HG03108 (cell line): ENCODE results near the gene PDE8A.

Source experiments
- ATAC-seq: cut with Tn5 transposase; IDR thresholded peaks from one replicate; pipeline ENCODE4 v1.9.1; 2021; ENCODE audit warnings: moderate library complexity; ENCODE audit not compliant: unreplicated experiment

The PDE8A gene

DNA sequence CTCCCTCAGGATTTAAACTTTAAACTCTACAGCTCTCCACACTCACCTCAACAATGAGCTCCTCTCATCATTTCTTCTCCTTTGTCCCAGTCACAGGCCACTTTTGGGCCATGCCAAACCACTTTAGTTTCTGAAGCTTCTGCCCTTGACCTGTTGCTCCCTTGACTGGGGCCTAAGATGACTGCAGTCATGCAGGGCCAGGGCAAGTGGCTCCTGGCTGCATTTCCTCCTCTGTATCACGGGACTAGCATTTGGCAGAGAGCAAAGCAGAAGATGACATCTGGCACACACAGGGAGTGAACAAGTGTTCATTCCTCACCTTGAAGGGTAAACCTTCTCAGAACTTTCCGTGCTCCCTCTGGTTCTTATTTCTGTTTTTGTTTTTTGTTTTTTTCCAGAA, 136.9 kb downstream of the PDE8A start:
- ATAC-seq: no peak

DNA sequence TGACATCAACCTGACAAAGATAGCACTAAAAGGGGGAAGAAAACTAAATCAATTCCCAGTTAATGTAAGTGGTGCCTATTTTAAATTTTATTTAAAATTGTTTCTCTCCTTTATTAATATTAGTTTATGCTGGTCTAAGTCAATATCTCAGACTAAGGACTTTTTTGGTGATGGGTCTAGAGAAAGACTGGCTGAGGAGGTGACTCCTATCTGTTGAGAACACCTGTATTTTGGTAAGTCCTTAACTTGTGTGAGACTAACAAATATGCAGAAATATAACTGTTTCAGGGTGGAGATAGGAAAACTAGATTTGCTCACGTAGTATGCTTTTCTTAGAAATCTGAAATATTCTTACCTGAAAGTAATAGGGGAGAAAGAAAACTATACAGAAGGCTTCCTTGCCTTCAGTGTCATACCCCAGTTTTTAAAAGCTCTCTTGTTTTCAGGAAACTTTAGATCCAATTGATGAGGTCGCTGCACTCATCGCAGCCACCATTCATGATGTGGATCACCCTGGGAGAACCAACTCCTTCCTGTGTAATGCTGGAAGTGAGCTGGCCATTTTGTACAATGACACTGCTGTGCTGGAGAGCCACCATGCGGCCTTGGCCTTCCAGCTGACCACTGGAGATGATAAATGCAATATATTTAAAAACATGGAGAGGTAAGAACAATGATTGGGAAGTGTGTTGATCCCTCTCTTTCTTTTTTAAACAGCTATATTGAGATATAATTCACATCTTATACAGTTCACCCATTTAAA, 138.9 kb downstream of the PDE8A start:
- no peak for ATAC-seq

GRCh38 chr15:85124173-85124572, 142.5 kb downstream of the PDE8A start:
- no peak for ATAC-seq

DNA sequence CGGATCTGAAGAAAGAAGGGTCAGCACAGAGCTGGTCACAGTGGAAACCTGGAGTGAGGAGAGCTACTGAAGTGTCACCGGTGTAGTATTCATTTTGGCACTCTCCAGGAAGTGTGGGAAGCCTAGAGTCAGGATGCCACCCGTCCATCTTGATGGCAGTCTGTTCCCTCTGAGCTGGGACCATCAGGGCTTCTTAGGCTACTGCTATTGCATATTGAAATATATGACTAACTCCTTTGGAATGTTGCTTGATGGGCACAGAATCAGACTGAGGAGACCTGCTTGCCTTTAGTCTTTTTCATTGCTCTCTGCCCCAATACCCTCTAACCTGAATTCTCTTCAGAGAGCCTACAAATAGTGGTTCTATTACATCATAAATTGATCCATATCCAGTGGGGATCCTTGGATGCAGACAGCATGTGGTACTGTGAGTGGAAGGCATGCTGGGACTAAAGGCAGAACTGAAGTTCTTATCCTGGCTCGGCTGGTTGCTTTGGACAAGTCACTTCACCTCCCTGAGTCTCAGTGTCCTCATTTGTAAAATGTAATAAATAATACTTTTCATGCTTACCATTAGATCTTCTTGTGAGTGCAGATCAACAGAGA, 143.5 kb downstream of the PDE8A start:
- ATAC-seq: no peak

- ATAC-seq: no peak
Measured at GRCh38 chr15:85128621-85129020, 147.0 kb downstream of the PDE8A start.

DNA sequence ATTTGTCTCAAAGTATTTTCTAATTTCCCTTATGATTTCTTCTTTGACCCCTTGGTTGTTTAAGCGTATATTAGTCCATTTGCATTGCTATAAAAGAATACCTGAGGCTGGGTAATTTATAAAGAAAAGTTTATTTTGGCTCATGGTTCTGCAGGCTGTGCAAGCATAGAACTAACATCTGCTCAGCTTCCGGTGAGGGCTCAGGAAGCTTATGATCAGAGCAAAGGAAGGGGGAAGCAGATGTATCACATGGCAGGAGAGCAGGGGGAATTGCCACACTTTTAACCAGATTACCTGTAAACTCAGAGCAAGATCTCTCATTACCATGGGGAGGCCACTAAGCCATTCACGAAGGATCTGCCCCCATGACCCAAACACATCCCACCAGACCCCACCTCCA, 148.2 kb downstream of the PDE8A start:
- no peak for ATAC-seq

DNA sequence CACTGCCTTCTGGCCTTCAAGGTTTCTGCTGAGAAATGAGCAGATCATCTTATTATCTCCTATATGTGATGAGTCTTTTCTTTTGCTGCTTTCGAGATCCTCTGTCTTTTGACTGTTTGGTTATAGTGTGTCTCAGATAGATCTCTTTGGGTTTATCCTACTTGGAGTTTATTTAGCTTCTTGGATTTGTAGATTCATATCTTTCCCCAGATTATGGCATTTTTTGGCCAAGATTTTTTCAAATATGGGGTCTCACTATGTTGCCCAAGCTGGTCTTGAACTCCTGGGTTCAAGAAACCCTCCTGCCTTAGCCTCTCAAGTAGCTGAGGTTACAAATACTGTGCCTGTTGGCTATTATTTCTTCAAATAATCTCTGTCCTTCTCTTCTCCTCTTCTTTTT, 150.3 kb downstream of the PDE8A start:
- no peak for ATAC-seq

DNA sequence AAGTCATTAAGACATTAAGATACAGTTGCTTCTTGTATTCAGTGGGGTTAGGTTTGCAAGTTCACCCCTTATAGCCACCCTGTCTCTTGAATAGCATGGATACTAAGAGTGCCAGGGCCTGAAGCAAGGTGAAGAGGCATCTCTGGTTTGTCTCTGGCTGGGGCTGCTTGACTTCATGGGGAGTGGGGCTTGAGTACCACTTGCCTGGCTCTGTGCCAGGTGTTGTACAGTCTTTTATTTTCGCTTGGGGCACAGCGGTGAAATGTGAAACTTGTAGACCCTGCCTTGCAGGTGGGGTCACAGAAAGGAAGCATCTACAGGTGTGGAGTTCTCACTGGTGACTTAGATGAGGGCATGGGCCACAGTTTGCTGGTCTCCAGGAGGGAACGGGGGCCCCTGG, 152.1 kb downstream of the PDE8A start:
- no peak for ATAC-seq

GRCh38 chr15:85137489-85138168, 156.0 kb downstream of the PDE8A start:
- ATAC-seq: no peak

DNA sequence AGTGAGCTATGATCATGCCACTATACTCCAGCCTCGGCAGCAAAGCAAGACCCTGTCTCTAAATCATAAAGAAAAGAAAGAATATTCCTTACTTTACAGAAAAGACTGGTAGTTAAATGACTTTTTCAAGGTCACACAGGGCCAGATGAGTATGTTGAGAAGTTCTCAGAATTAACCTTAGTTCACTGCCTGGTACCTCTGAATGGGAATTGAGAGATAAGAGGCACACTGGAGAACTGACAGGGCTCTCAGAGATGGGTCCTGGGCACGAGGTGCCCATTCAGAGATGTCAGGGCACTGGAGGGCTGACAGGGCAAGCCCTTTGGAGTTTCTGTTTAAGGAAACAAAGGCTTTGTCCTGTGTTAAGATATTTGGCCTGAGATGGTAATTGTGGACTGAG, 157.7 kb downstream of the PDE8A start:
- ATAC-seq: no peak

DNA sequence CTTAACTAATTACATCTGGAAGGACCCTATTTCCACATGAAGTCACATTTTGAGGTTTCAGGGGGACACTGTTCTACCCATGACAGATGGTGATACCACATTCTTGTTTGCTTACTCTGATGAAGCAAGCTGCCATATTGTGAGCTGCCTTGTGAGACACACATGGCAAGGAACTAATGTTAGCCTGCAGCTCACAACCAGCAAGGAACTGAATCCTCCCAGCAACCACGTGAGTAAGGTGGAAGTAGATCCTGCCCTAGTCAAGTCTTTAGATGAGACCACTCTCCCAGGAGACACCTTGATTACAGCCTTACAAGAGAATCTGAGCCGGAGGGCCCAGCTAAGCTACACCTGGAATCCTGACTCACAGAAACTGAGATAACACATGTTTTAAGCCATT, 160.1 kb downstream of the PDE8A start:
- no peak for ATAC-seq

GRCh38 chr15:85142312-85142711, 160.7 kb downstream of the PDE8A start:
- ATAC-seq: no peak

DNA sequence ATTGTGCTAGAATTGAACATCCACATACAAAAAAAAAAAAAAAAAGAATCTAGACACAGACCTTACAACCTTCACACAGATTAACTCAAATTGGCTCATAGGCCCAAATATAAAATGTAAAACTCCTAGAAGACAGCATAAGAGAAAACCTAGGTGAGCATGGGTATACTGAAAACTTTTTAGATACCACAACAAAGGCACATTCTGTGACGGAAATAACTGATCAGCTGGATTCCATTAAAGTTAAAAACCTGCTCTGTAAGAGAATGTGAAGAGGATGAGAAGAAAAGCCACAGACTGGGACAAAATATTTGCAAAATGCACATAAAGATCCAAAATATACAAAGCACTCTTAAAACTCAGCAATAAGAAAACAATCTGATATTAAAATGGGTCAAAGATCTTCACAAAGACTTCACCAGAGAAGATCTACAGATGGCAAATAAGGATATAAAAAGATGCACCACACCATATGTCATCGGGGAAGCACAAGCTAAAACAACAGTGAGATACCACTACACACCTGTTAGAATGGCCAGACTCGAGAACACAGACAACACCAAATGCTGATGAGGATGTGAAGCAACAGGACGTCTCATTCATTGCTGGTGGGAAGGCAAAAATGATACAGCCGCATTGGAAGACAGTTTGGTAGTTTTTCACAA, 167.9 kb downstream of the PDE8A start:
- no peak for ATAC-seq

DNA sequence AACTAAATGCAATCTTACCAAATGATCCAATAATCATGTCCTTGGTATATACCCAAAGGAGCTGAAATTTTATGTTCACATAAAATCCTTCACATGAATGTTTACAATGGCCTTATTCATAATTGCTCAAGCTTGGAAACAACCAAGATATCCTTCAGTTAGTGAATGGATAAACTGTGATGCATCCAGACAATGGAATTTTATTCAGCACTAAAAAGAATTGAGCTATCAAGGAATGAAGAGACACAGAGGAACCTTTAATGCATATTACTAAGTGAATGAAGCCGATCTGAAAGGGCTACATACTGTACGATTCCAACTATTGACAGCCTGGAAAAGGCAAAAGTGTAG, 168.4 kb downstream of the PDE8A start:
- ATAC-seq: no peak

DNA sequence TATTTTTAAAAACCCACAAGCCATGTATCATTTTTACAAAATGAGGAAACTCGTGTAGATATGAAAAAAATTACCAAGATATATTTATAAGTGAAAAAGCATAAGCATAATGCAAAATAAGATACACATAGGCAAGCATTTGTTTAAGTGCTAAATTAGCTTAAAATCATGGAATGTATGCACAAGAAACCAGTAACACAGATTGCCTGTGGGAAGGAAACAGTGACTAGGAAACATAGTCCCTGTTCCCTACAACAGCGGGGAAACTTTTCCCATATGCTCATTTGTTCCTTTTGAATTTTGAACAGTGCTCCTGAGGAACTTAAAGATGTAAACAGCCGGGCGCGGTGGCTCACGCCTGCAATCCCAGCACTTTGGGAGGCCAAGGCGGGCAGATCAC, 169.5 kb downstream of the PDE8A start:
- no peak for ATAC-seq

- ATAC-seq: no peak
Measured at GRCh38 chr15:85151861-85152260, 170.2 kb downstream of the PDE8A start.

DNA sequence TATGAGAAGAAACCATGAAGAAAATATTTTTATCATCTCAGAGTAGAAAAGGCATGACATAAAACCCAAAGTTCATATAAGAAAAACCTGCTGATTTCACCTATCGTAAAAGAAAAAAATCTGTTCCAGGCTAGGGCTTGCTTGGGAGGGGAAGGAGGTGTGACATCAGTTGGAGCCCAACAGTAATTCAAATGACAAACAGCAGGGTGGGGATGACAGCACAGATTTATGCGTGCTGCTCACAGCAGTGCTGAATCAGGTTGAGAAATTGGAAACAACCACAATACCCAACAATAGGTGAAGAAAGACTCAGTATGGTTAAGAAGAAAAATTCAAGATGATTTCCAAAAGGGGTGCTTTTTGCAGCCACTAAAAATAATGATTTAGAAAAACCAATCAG, 172.4 kb downstream of the PDE8A start:
- no peak for ATAC-seq

GRCh38 chr15:85155360-85155759, 173.7 kb downstream of the PDE8A start:
- ATAC-seq: no peak

DNA sequence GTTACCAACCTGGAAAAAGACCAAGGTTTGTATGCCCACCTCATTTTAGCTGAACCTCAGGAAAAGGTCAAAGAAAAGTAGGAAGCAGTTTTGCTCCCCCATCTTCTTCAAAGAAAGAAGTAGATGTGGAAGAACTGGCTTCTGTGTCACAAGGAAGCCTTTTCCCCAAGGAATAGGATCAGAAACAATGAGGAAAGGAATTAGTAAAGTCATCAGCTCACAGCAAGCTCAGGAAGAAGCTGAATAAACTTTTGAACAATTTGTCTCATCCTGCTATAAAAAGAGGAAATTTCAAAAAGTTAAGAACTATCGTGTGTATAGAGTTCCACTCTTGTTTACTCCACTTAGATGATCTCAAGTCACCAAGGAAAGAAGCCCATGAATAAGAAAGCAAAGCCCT, 174.2 kb downstream of the PDE8A start:
- no peak for ATAC-seq

- no peak for ATAC-seq
Measured at GRCh38 chr15:85157344-85157743, 175.7 kb downstream of the PDE8A start.

DNA sequence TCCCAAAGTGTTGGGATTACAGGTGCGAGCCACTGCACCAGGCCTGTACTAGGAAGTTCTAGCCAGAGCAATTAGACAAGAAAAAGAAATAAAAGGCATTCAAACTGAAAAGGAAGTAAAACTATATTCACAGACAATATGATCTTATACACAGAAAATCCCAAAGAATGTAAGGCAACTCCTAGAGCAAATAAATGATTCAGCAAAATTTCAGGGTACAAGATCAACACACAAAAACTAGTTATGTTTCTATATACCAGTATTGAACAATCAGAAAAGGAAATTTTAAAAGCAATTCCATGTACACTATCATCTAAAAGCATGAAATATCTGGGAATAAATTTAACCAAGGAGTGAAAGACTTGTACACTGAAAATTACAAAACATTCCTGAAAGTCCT, 180.6 kb downstream of the PDE8A start:
- no peak for ATAC-seq
